Stimulated activated CD8-positive, alpha-beta memory T cell treated with anti-CD3 and anti-CD28 coated beads, Interleukin-2, amount 100 ng/mL, for 48 hours (primary cell): ENCODE measurements around the gene DBP.
"Not testable (repeated sequence)": the region's sequence is repeated elsewhere in the genome, so short reads cannot be mapped to it uniquely, and the experiment has no call there.

ENCODE experiments used
- DNase-seq, 2 donors: peaks; one replicate each; pipeline ENCODE4 v3.0.0-alpha.2; 2020; ENCODE audit warnings: low read depth in 2 of 2

Gene DBP

DNA sequence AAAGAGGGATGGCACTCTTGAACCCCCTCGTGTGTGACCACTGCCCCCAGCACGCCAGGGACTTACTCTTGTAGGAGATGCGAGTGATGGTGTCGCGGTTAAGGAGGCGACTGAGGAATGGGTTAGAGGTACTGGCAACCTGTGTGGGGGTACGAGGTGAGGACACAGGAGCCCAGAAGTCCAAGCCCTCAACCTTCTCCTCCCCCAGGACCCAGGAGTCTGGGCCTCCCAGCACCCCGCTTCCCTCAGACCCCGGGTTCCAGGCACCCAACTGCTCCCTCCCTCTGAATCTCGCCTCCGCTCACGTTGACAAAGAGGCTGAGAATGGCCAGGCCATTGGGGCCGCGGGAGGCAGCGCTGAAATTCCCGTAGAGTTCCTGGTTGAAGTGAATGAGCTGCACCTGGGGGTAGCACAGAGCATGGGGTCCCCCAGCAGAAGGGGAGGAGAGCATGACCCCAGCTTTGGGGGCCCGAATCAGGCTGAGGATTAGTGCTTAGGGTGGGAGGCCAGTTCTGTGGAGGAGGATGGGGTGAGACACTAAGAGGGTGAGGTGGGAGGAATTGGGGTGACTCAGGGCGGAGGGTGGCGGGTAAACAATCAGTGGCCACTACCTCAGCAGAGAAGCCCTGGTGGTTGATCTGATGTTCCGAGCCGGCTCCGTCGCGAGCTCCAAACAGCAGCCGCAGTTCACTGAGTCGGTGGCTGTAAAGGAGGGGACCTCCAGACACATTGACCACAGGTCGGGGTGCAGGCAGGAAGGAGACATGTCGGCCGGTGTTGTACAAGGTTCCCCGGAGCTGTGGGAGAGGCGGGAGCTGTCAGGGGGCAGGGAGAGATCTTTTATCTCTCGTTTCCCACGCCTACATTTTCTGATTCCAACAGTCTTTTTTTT lies 2.5 kb upstream of the DBP start:
- no peak for DNase-seq

DNA sequence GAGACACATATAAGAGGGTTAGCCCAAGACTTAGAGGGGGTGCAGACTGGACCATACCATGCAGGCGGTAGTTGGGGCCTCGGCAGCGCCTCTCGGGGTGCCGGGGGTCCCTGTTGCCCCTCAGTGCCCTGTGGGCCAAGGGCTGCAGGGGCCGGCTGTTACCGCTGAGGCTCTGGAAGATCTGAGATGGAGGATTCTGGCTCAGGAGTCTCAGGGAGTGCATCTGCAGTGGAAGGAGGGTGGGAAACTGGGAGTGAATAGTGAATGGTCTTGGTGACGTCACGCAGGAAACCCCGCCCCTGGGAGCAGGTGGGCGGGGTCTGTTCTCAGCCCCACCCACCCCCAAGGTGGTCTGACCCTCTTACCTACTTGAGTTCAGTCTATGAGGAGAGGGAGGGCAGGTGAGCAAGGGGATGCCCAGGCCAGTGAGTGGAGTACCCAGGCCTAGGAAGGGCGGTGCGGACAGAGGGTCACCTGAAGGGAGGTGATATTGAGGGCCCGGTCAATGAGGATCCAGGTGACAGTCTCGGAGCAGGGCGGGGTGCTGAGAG lies 1.7 kb upstream of the DBP start:
- DNase-seq = no peak

DNA sequence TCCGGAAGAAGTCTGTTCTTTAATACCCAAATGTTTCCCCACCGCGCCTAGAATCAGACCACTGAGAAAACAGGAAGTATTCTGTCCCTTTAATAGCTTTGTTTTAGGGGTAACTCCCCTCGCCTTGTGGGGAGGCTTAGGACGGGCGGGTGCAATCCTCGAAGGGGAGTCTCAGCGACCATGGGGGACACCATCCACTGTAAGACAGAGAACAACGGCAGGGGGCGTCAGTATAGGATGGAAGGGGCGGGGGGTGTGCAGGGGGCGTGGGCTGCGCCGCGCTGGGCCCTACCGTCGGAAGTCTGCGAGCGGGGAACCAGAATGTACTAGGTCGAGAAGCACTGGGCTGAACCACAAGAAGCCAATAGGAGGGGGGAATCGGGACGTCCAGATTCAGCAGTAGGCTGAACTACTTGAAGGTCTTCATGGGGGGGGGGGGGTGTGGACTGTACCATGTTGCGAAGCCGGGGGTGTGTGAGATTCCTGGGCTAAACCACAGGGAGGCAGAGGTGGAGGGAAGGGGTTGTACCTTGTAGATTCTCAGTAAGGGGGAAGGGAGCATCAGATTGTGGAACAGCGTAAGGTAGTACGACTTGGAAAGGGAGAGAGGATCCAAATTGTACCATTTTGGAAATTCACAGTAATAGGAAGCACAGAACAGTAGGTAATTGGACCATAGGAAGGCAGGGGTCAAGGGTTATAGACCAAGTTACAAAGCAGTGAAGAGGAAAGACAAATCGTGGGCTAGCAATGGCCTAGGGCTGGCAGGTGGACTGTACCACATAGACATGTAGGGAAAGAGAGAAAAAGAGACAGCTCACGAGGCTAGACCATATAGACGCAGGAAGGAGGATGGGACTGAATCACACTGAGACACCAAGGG lies 1.0 kb upstream of the DBP start:
- no peak for DNase-seq

DNA sequence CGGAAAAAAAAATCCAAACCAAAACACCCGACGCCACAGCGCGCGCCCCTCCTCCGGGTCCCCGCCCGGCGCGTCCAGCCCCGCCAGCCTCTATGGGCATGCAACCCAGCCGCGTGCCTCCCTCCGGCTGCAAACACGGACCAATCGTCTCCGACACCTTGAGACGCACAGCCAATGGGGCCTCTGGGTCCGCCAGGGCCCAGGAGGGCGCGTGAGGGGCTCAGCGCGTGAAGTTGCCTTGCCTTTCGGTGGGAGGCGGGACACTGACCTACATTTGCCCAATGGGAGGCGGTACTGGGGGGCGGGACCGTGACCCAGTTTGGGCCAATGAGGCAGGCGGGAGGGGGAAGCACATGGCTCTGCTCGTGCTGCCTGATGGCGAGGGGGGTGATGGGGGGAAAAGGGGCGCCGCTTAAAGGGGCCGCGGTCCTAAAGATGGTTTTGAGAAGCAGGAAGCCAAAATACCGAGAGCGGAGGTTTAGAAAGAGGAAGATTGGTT lies 319 bp upstream of the DBP start:
- peak; percentile 98 for DNase-seq

DNA sequence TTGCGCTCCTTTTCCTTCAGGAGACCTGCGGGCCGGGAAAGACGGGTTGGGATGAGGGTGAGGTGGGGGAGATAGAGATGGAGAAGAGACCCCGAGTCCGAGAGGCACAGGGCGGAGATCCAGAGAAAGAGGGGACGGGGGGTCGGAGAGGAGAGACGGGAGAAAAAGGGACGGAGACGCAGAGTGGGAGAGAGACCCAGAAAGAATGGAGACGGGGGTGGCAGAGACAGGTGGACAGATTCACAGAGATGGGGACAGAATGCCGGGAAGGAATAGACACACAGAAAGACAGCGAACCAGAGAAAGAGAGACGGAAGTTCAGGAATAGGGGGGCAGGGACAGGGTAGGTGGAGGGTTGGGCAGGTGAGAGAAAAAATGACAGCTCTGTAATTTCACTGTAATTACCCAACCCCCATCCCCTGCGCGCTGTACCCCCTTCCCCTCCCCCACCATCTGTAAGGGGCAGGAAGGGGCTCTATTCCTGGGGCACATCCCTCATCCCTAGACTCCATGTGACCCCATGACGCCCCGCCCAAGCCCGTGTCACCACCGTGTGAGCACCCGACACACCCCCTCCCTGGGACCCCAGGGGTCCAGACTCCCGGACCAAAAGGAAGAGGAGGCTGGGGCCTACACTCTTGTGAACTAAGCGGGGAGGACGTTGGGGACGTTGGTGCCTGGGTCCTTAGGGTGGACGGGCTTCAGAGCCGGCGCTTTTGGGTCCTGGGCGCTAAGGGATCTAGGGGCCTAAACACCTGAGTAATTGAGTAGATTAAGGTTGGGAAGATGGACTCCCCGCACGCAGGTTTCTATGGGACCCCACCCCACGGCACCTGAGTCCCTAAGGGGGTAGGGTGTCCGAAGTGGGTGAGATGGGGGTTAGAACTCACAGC lies 967 bp downstream of the DBP start:
- DNase-seq = no peak

DNA sequence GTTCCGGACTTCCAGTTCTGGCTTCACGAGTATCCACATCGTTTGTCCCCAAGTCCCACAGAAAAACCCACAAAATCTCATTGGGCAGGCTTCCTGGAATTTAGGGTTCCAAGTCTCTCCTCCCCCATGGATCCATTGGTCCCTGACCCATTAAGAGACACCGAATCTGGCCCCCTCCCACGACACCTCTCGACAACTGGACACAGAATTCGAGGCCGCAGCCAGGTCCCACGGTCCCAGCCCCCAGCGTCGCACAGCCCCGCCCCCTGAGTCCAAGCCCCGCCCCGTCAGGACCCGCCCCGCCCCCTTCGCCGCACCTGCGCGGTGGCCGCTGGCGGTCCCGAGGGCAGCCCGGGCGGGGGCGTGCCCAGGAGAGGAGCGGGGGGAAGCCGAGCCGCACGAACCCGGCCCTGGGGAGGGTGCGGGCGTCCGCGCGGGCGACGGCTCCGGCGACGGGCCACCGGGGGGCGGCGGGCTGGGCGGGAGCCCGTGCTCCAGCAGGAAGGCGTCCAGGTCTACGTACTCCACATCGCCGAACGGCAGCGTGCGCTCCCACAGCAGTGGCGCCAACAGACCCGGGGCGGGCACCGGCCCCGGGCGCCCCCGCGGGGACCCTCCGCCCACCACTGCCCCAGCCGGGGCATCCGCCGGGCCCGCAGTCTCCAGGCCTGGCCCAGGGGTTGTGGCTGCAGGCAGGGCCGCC lies 1.8 kb downstream of the DBP start:
- DNase-seq = peak; percentile 61 to 71

DNA sequence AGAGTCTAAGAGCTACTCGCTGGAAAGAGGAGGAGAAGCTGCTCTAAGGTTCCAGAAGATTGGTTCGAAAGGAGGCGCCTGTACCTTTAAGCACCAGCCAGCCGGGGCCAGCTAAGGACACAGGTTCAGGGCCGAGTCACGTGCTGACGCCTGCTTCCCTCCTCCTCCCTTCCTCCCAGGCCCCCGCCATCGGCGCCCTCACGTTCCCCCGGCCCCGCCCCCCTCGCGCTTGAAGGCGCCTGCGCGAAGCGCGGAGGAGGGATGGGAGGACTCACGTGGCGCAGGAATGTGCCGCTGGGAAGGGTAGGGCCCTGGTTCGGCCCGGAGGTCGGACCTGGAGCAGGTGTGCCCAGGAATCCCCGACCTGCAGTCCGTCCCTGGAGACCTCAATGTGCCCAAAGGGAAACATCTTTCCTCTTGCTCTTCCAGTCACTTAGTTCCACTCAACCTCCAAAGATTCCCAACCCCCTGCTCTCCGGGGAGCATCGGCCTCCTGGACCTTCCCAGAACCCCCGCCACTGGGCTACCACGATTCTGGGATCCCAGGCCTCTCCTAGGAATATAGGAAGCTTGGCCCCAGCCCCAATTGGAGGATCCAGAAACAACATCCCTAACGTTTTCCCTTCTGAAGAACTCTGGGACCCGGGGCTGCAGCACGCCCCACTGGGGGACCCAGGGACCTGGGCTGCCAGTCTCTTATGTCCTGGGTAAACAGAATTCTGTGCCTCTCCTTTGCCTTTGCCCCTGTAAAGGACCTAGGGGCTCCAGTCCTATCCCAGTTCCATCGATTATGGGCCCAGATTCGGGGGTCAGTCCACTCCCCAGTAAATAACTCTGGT lies 2.5 kb downstream of the DBP start:
- DNase-seq = peak; percentile 90 to 93

DNA sequence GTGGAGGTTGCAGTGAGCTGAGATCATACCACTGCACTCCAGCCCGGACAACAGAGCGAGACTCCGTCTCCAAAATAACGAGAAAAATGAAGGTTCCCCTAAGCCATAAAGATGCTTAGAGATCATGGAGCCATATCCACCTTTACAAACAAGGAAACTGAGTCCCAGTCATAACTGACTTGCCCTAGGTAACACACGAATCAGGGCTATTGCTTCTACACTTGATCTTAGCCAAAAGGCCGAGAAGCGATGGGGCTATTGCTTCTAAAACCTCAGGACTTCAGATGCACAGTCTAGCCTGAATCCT lies 3.2 kb downstream of the DBP start:
- no peak for DNase-seq

DNA sequence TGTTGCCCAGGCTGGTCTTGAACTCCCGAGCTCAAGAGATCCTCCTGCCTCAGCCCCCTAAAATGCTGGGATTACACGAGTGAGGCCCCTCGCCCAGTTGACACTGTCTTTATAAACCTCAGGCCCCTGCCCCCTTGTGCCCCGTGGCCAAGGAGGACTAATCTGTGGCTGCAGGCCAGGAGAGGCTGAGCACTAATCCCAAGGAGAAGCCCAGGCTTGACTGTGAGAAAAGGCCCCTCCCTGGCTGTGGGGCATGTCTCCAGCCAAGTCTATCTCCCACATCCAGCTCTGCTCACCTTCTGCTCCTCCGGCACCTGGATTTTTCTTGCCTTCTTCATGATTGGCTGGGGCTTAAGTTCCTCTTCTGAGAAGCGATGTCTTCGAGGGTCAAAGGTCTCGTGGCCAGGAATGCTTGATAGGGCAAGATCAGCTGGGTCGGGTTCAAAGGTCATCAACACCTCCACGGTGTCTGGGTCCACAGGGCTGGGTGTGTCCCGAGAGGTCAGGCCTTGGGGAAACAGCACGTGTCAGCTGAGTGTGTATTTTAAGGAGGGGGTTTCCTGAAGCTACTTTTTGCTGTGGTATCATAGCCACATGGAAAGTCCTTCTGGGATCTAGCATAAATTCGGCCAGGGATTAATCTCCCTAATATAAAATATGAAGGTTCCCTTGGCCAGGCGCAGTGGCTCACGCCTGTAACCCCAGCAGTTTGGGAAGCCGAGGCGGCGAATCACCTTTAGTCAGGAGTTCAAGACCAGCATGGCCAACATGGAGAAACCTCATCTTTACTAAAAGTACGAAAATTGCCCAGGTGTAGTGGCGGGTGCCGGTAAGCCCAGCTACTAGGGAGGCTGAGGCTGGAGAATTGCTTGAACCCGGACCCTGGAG lies 3.8 kb downstream of the DBP start:
- no peak for DNase-seq

DNA sequence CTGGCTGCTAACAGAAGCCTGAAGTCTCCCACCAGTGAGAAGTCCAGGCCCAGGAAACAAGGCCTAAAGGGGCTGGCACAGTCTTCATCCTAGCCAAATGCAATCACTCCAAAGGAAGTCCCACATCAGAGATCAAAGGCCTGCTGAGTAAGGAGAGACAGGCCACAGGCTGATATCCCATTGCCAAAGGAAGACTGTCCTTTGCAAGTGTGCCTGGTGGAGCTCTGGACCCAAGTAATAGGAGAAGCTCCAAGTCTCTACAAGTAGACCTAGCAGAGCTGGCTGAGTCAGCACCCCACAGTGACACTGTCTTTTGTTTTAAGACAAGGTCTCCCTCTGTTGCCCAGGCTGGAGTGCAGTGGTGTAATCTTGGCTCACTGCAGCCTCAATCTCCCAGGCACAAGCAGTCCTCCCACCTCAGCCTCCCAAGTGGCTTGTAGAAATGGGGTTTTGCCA lies 4.5 kb downstream of the DBP start:
- DNase-seq = no peak

DNA sequence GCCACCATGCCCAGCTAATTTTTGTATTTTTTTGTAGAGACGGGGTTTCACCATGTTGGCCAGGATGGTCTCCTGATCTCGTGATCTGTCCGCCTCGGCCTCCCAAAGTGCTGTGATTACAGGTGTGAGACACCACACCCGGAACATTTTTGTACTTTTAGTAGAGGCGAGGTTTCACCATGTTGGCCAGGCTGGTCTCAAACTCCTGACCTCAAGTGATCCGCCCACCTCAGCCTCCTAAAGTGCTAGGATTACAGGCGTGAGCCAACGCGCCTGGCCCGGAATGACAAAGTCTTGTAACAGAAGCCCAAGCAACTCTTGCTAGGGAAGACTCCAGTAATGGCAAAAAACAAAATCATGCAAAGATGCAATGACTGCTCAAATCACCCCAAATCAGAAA lies 4.9 kb downstream of the DBP start:
- not testable (repeated sequence) for DNase-seq

DNA sequence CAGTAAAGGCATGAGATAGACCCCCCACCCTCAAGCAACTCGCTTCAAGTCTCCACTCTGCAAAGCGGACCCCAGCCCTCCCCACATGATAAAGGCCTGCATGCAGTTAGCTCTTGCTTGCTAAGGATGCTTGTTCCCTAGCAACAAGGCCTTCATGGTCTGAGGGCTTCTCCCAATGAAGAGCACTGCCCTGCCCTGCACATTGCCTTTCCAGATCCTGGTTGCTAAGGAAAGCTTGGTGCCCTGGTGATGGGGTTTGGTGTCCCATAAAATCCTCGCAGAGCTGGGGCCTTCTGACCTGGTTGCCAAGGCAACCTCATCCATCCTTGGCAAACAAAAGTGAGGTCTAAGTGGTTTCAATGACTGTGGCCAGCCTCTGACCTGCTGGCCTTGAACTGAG lies 6.0 kb downstream of the DBP start:
- DNase-seq = no peak

DNA sequence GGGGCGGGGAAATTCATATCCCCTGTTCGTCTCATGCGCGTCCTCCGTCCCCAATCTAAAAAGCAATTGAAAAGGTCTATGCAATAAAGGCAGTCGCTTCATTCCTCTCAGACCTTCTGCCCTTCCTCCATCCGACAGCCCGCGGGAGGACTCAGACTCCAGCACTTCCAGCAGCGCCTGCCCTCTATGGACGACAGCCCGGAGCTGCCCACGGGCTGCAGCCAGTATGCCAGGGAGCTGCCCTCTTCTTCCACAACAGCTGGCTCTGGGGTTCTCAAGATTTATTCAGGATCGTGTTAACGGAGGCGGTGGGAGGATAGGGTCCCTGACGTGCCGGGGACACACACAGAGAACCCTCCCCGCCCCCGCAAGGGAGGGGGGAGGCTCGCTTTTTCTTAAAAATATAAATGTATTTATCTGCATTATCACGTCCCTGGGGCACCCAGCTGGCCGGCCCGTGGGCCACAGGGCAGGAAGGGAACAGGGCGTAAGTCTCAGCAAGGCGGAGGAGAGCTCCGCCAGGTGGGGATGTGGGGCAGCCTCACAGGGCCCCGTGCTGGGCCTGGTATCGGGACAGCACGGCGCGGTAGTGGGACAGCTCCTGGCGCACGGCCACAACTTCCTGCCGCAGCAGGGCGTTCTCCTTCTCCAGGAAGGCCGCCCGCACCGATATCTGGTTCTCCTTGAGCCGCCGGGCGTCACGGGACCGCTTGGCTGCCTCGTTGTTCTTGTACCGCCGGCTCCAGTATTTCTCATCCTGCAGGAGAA lies 6.7 kb downstream of the DBP start:
- DNase-seq = no peak

DNA sequence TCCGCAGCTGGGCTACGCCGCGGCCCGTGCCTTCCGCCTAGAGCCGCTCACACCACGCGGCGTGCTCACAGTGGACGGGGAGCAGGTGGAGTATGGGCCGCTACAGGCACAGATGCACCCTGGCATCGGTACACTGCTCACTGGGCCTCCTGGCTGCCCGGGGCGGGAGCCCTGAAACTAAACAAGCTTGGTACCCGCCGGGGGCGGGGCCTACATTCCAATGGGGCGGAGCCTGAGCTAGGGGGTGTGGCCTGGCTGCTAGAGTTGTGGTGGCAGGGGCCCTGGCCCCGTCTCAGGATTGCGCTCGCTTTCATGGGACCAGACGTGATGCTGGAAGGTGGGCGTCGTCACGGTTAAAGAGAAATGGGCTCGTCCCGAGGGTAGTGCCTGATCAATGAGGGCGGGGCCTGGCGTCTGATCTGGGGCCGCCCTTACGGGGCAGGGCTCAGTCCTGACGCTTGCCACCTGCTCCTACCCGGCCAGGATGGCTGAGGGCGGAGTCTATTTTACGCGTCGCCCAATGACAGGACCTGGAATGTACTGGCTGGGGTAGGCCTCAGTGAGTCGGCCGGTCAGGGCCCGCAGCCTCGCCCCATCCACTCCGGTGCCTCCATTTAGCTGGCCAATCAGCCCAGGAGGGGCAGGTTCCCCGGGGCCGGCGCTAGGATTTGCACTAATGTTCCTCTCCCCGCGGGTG lies 7.4 kb downstream of the DBP start:
- no peak for DNase-seq

DNA sequence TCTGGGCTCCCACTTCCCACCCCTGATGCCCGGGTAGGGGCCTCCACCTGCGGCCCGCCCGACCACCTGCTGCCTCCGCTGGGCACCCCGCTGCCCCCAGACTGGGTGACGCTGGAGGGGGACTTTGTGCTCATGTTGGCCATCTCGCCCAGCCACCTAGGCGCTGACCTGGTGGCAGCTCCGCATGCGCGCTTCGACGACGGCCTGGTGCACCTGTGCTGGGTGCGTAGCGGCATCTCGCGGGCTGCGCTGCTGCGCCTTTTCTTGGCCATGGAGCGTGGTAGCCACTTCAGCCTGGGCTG lies 7.9 kb downstream of the DBP start:
- DNase-seq = no peak

DNA sequence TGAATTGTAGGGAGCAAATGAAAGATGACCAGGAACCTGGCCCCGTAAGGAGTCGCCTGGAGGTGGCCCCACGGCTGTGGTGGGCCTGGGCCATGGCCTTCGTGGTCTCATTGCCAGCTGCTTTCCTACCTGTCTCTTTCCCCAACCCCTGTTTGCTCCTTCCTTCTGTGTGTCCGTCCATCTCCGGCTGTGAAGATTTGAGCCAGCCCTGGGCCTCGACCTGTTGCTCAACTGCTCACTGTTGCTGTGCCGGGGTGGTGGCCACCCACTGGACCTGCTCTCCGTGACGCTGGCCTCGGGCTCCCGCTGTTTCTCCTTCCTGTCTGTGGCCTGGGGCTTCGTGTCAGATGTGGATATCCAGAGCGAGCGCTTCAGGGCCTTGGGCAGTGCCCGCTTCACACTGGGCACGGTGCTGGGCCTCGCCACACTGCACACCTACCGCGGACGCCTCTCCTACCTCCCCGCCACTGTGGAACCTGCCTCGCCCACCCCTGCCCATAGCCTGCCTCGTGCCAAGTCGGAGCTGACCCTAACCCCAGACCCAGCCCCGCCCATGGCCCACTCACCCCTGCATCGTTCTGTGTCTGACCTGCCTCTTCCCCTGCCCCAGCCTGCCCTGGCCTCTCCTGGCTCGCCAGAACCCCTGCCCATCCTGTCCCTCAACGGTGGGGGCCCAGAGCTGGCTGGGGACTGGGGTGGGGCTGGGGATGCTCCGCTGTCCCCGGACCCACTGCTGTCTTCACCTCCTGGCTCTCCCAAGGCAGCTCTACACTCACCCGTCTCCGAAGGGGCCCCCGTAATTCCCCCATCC lies 8.5 kb downstream of the DBP start:
- no peak for DNase-seq

DNA sequence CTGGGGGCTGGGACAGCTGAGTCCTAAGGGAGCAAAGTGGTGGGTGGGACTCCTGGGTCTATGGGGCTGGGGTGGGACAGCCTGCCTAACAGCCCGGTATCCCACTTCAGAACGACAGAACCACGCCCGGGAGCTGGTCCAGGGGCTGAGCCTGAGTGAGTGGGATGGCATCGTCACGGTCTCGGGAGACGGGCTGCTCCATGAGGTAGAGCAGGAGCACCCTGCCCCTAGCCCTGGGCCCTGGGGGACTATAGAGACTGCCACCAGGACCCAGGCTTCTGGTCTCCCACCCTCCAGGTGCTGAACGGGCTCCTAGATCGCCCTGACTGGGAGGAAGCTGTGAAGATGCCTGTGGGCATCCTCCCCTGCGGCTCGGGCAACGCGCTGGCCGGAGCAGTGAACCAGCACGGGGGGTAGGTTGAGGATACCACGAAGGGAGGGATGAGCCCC lies 9.3 kb downstream of the DBP start:
- DNase-seq = no peak
